GM13976 (cell line): Measurements from ENCODE around the gene LARP4B.

Source experiments
- DNase-seq: peaks from one replicate; pipeline ENCODE4 v3.0.0; 2012; ENCODE audit warnings: low spot score
- CTCF ChIP-seq: IDR thresholded peaks from 2 replicates; pipeline ENCODE4 v1.5.1; 2012; ENCODE audit warnings: borderline replicate concordance, mild to moderate bottlenecking; ENCODE audit not compliant: insufficient read depth; ENCODE audit errors: extremely low read depth, missing control alignments, control extremely low read depth
- in situ Hi-C: fragments of 300-500 bp; cut with MboI; formaldehyde crosslinking; loops from one replicate; pipeline ENCODE4 v1.12.0; 2022; ENCODE audit warnings: low sequenced_read_pairs, mixed read lengths, inconsistent platforms; ENCODE audit not compliant: unreplicated experiment

Gene LARP4B

GRCh38 chr10:948347-948746 is 16.8 kb upstream of the LARP4B start:
- in situ Hi-C loops: no loop called here
- TF ChIP-seq CTCF: no peak
- no peak for DNase-seq

- in situ Hi-C loops: no loop called here
- DNase-seq: no peak
- TF ChIP-seq CTCF: no peak
Measured at GRCh38 chr10:947881-948280, 16.4 kb upstream of the LARP4B start.

- no peak for DNase-seq
- in situ Hi-C loops: no loop called here
- no peak for TF ChIP-seq CTCF
Measured at GRCh38 chr10:947051-947450, 15.5 kb upstream of the LARP4B start.

GRCh38 chr10:945778-946177 is 14.3 kb upstream of the LARP4B start:
- TF ChIP-seq CTCF: no peak
- no peak for DNase-seq
- in situ Hi-C loops: no loop called here

- no peak for TF ChIP-seq CTCF
- in situ Hi-C loops: no loop called here
Measured at GRCh38 chr10:944034-944831, 12.7 kb upstream of the LARP4B start.

GRCh38 chr10:943334-944033 is 12.0 kb upstream of the LARP4B start:
- TF ChIP-seq CTCF: no peak
- DNase-seq: peak; percentile 58
- in situ Hi-C loops: no loop called here

More at GRCh38 chr10:944034-944831, 12.7 kb upstream of the LARP4B start:
- peak; percentile 51 for DNase-seq
